Muscle layer of duodenum (tissue), 2 donors: ENCODE results near the gene SH3D19.

Experiments
- H3K27ac ChIP-seq: one replicate; pipeline ENCODE4 v1.7.0; 2013; ENCODE audit warnings: mild to moderate bottlenecking, low read length
- H3K27me3 ChIP-seq: one replicate; pipeline ENCODE4 v1.7.0; 2013; ENCODE audit warnings: low read depth, mild to moderate bottlenecking, control low read depth, low read length
- H3K36me3 ChIP-seq, 2 donors: one replicate each; pipeline ENCODE4 v1.7.0; 2013; ENCODE audit warnings: low read length in 2 of 2, control low read depth in 1 of 2, mild to moderate bottlenecking in 1 of 2; ENCODE audit not compliant: insufficient read depth in 2 of 2, control insufficient read depth in 1 of 2
- H3K4me1 ChIP-seq, 2 donors: one replicate each; pipeline ENCODE4 v1.7.0; 2013; ENCODE audit warnings: low read length in 2 of 2, mild to moderate bottlenecking in 2 of 2, control low read depth in 1 of 2, moderate library complexity in 1 of 2; ENCODE audit not compliant: insufficient read depth in 2 of 2, control insufficient read depth in 1 of 2
- H3K4me3 ChIP-seq, 2 donors: one replicate each; pipeline ENCODE4 v1.7.0; 2013; ENCODE audit warnings: low read length in 2 of 2, low read depth in 1 of 2, mild to moderate bottlenecking in 1 of 2
- H3K9me3 ChIP-seq, 2 donors: one replicate each; pipeline ENCODE4 v1.7.0; 2013; ENCODE audit warnings: low read length in 2 of 2, control low read depth in 1 of 2, mild to moderate bottlenecking in 1 of 2; ENCODE audit not compliant: control insufficient read depth in 1 of 2
- donor health status: healthy.

SH3D19 gene

GRCh38 chr4:151103758-151104157 lies 221.6 kb downstream of the SH3D19 start:
- Histone ChIP-seq H3K36me3 (peaks cover 48 to 60% of the 10 kb centered on the region in 2 donors), H3K4me3 (no peak overlapping the region), H3K27me3 (no peaks in the 10 kb centered on the region), H3K27ac (no peak overlapping the region), H3K4me1 (peaks cover 11 to 21% of the 10 kb centered on the region in 2 donors), H3K9me3 (no peaks in the 10 kb centered on the region)

- Histone ChIP-seq H3K9me3 (no peaks in the 10 kb centered on the region), H3K4me3 (peak overlapping the region; percentile 98 to 99), H3K27me3 (no peaks in the 10 kb centered on the region), H3K4me1 (peaks cover 11 to 21% of the 10 kb centered on the region in 2 donors), H3K27ac (peak overlapping the region; percentile 97), H3K36me3 (peaks cover 35 to 36% of the 10 kb centered on the region in 2 donors)
Observed at GRCh38 chr4:151100531-151100930, 224.9 kb downstream of the SH3D19 start.

GRCh38 chr4:151099976-151100417 lies 225.4 kb downstream of the SH3D19 start:
- Histone ChIP-seq H3K4me1 (peaks cover 11 to 21% of the 10 kb centered on the region in 2 donors), H3K27me3 (no peaks in the 10 kb centered on the region), H3K27ac (peak overlapping the region; percentile 97), H3K4me3 (peak overlapping the region; percentile 98 to 99), H3K36me3 (peaks cover 32 to 35% of the 10 kb centered on the region in 2 donors), H3K9me3 (no peaks in the 10 kb centered on the region)

- Histone ChIP-seq H3K27me3 (no peaks in the 10 kb centered on the region), H3K36me3 (peaks cover 28 to 29% of the 10 kb centered on the region in 2 donors), H3K4me3 (peak within 1 kb of the TSS; percentile 98 to 99), H3K4me1 (peaks cover 11 to 21% of the 10 kb centered on the region in 2 donors), H3K27ac (peak within 1 kb of the TSS; percentile 97), H3K9me3 (no peaks in the 10 kb centered on the region)
Observed at GRCh38 chr4:151099229-151099975, 226.0 kb downstream of the SH3D19 start, which contains the start of gene RPS3A. Gene RPS3A, plus strand, starts transcription at chr4:151099628. Its CDS starts 25 bp downstream, at chr4:151099653.

- H3K4me1 ChIP-seq: peaks cover 11 to 21% of the 10 kb centered on the region in 2 donors
- peak overlapping the region; percentile 98 to 99 for H3K4me3 ChIP-seq
- peaks cover 24 to 26% of the 10 kb centered on the region in 2 donors for H3K36me3 ChIP-seq
- H3K27ac ChIP-seq: peak overlapping the region; percentile 12
- no peaks in the 10 kb centered on the region for H3K27me3 ChIP-seq
- no peaks in the 10 kb centered on the region for H3K9me3 ChIP-seq
Observed at GRCh38 chr4:151098979-151099228, 226.5 kb downstream of the SH3D19 start.

- Histone ChIP-seq H3K27ac (no peak overlapping the region), H3K36me3 (peaks cover 14% of the 10 kb centered on the region in 2 donors), H3K4me3 (no peak overlapping the region), H3K4me1 (peaks cover 11 to 21% of the 10 kb centered on the region in 2 donors), H3K9me3 (no peaks in the 10 kb centered on the region), H3K27me3 (no peaks in the 10 kb centered on the region)
Observed at GRCh38 chr4:151097759-151098158, 227.6 kb downstream of the SH3D19 start.

- Histone ChIP-seq H3K27me3 (no peaks in the 10 kb centered on the region), H3K27ac (no peak overlapping the region), H3K4me3 (no peak overlapping the region), H3K9me3 (no peaks in the 10 kb centered on the region), H3K36me3 (no peaks in the 10 kb centered on the region), H3K4me1 (no peaks in the 10 kb centered on the region)
Observed at GRCh38 chr4:151095142-151095541, 230.3 kb downstream of the SH3D19 start.

- H3K27me3 ChIP-seq: no peaks in the 10 kb centered on the region
- H3K27ac ChIP-seq: no peak overlapping the region
- H3K36me3 ChIP-seq: no peaks in the 10 kb centered on the region
- no peaks in the 10 kb centered on the region for H3K9me3 ChIP-seq
- H3K4me1 ChIP-seq: no peaks in the 10 kb centered on the region
- H3K4me3 ChIP-seq: no peak overlapping the region
Observed at GRCh38 chr4:151094290-151094751, 231.1 kb downstream of the SH3D19 start.

GRCh38 chr4:151093203-151093602 lies 232.2 kb downstream of the SH3D19 start:
- no peaks in the 10 kb centered on the region for H3K9me3 ChIP-seq

GRCh38 chr4:151092488-151092887 lies 232.9 kb downstream of the SH3D19 start:
- no peak overlapping the region for H3K4me3 ChIP-seq
- H3K4me1 ChIP-seq: no peaks in the 10 kb centered on the region
- no peak overlapping the region for H3K27ac ChIP-seq
- no peaks in the 10 kb centered on the region for H3K27me3 ChIP-seq
- H3K9me3 ChIP-seq: no peaks in the 10 kb centered on the region
- no peaks in the 10 kb centered on the region for H3K36me3 ChIP-seq

More at GRCh38 chr4:151093203-151093602, 232.2 kb downstream of the SH3D19 start:
- Histone ChIP-seq H3K27ac (no peak overlapping the region), H3K4me1 (no peaks in the 10 kb centered on the region), H3K4me3 (no peak overlapping the region), H3K36me3 (no peaks in the 10 kb centered on the region), H3K27me3 (no peaks in the 10 kb centered on the region)

GRCh38 chr4:151091047-151091446 lies 234.4 kb downstream of the SH3D19 start:
- H3K9me3 ChIP-seq: no peaks in the 10 kb centered on the region
- H3K4me1 ChIP-seq: no peaks in the 10 kb centered on the region
- H3K4me3 ChIP-seq: no peak overlapping the region
- H3K36me3 ChIP-seq: no peaks in the 10 kb centered on the region
- no peaks in the 10 kb centered on the region for H3K27me3 ChIP-seq
- H3K27ac ChIP-seq: no peak overlapping the region

GRCh38 chr4:151087467-151087866 lies 237.9 kb downstream of the SH3D19 start:
- no peak overlapping the region for H3K4me3 ChIP-seq
- H3K27me3 ChIP-seq: no peaks in the 10 kb centered on the region
- H3K4me1 ChIP-seq: no peaks in the 10 kb centered on the region
- no peaks in the 10 kb centered on the region for H3K9me3 ChIP-seq
- H3K36me3 ChIP-seq: no peaks in the 10 kb centered on the region
- no peak overlapping the region for H3K27ac ChIP-seq
